Liver (tissue), 9 donors: Measurements from ENCODE around the gene MT1A. TPM values are rescaled to one million over a fixed set of nuclear protein-coding genes. Genes with fewer than 3 reads are reported as not detected.

Source experiments
- DNase-seq: peaks from one replicate; pipeline ENCODE4 v3.0.0-alpha.2; 2017; ENCODE audit warnings: low spot score
- H3K27ac ChIP-seq, 2 donors: one replicate each; pipeline ENCODE4 v1.7.0; 2013; ENCODE audit warnings: inconsistent platforms in 2 of 2, low read length in 2 of 2, control low read depth in 1 of 2, low read depth in 1 of 2, mild to moderate bottlenecking in 1 of 2
- H3K27me3 ChIP-seq, 4 donors: one replicate each; pipeline versions ENCODE4 v1.6.1 to v1.7.0; 2013; ENCODE audit warnings: low read length in 3 of 4, inconsistent platforms in 1 of 4, mild to moderate bottlenecking in 1 of 4, moderate library complexity in 1 of 4; ENCODE audit not compliant: control insufficient read depth in 4 of 4, insufficient read depth in 4 of 4
- H3K36me3 ChIP-seq, 4 donors: one replicate each; pipeline versions ENCODE4 v1.6.1 to v1.7.0; 2013; ENCODE audit warnings: low read length in 3 of 4, mild to moderate bottlenecking in 3 of 4, low read depth in 1 of 4, moderate library complexity in 1 of 4; ENCODE audit not compliant: control insufficient read depth in 4 of 4, insufficient read depth in 3 of 4
- H3K4me1 ChIP-seq, 4 donors: one replicate each; pipeline versions ENCODE4 v1.6.1 to v1.7.0; 2013; ENCODE audit warnings: low read length in 3 of 4, mild to moderate bottlenecking in 3 of 4, moderate library complexity in 1 of 4; ENCODE audit not compliant: control insufficient read depth in 4 of 4, insufficient read depth in 4 of 4
- H3K4me3 ChIP-seq, 3 donors: one replicate each; pipeline versions ENCODE4 v1.6.1 to v1.7.0; 2013; ENCODE audit warnings: low read length in 3 of 3, control low read depth in 1 of 3, low read depth in 1 of 3, mild to moderate bottlenecking in 1 of 3
- H3K9ac ChIP-seq, 2 donors: one replicate each; pipeline ENCODE4 v1.7.0; 2013; ENCODE audit warnings: low read length in 2 of 2, mild to moderate bottlenecking in 2 of 2, moderate library complexity in 2 of 2, control low read depth in 1 of 2, low read depth in 1 of 2
- H3K9me3 ChIP-seq, 4 donors: one replicate each; pipeline versions ENCODE4 v1.6.1 to v1.7.0; 2013; ENCODE audit warnings: low read length in 3 of 4; ENCODE audit not compliant: control insufficient read depth in 4 of 4
- ATF3 ChIP-seq: IDR thresholded peaks from 2 replicates; pipeline ENCODE4 v1.6.1; 2016; ENCODE audit warnings: antibody characterized with exemption
- EGR1 ChIP-seq, 2 donors: IDR thresholded peaks; 2 replicates each; pipeline ENCODE4 v1.6.1; 2016 to 2018; ENCODE audit warnings: antibody characterized with exemption in 2 of 2, low read depth in 2 of 2
- HNF4A ChIP-seq, 2 donors: conservative IDR thresholded peaks; 2 replicates each; pipeline ENCODE4 v1.6.1; 2016; ENCODE audit warnings: antibody characterized with exemption in 2 of 2, mild to moderate bottlenecking in 2 of 2
- MAX ChIP-seq: IDR thresholded peaks from 2 replicates; pipeline ENCODE4 v1.6.1; 2016; ENCODE audit warnings: antibody characterized with exemption
- RAD21 ChIP-seq, 2 donors: IDR thresholded peaks; 2 replicates each; pipeline ENCODE4 v1.6.1; 2016; ENCODE audit warnings: antibody characterized with exemption in 2 of 2, mild to moderate bottlenecking in 2 of 2
- REST ChIP-seq: IDR thresholded peaks from 2 replicates; pipeline ENCODE4 v1.6.1; 2016; ENCODE audit warnings: antibody characterized with exemption, mild to moderate bottlenecking
- RXRA ChIP-seq, 2 donors: IDR thresholded peaks; 2 replicates each; pipeline ENCODE4 v1.6.1; 2017 to 2018; ENCODE audit warnings: antibody characterized with exemption in 2 of 2, mild to moderate bottlenecking in 1 of 2
- SP1 ChIP-seq: IDR thresholded peaks from 2 replicates; pipeline ENCODE4 v1.6.1; 2018; ENCODE audit warnings: antibody characterized with exemption, mild to moderate bottlenecking
- ZBTB33 ChIP-seq: IDR thresholded peaks from 2 replicates; pipeline ENCODE4 v1.6.1; 2016; ENCODE audit warnings: antibody characterized with exemption
- WGBS: extraction: QIAGEN DNeasy Blood & Tissue Kit; methylation state at CpG from one replicate; pipeline ENCODE4 v1.1.7; 2013; 5-methylcytosine and 5-hydroxymethylcytosine counted together
- polyA plus RNA-seq, 2 donors: library from polyadenylated mRNA; stranded (reverse) in 1 of 2; unstranded in 1 of 2; fragments of 200-250 nt in 1 of 2; fragments of >200 nt in 1 of 2; fragmentation: Nextera tagmentation in 1 of 2; extraction: Ambion mirVana in 1 of 2; gene quantifications; one replicate each; pipeline versions ENCODE4 v1.2.1 to v1.2.3, GENCODE V29; 2013 to 2015
- total RNA-seq, 2 donors: library from RNA; depleted of rRNA; stranded (reverse); fragments of >200 nt; gene quantifications; one replicate each; pipeline ENCODE4 v1.2.3, GENCODE V29; 2014
- donor health status: healthy.
- donor health status: healthy.
- donor health status: healthy.
- donor health status: healthy.
- donor health status: healthy.

The MT1A gene
- total and polyA plus RNA-seq, 4 donors = 10.1 to 511 (median 74.6) TPM

GRCh38 chr16:56639045-56639444 is 579 bp downstream of the MT1A start:
- no peak for TF ChIP-seq MAX
- TF ChIP-seq HNF4A (conservative IDR thresholded peaks at IDR 0.05) = peak in 1 of 2 donors; percentile 45
- TF ChIP-seq SP1 = no peak
- TF ChIP-seq REST = no peak
- peak; percentile 17 to 56 for TF ChIP-seq RXRA (IDR thresholded peaks at IDR 0.05)
- peak overlapping the region in 1 of 2 donors; percentile 2 for H3K9ac ChIP-seq
- 38% methylated on average over 1 of the region's 1 CpG for WGBS

GRCh38 chr16:56640076-56640475 is 1.6 kb downstream of the MT1A start:
- DNase-seq = no peak
- 94% methylated on average over 1 of the region's 1 CpG for WGBS
- Histone ChIP-seq H3K36me3 (no peaks in the 10 kb centered on the region), H3K4me3 (no peak overlapping the region), H3K9ac (no peak overlapping the region), H3K27ac (peak overlapping the region in 1 of 2 donors; percentile 48), H3K4me1 (peaks cover 8 to 37% (median 13%) of the 10 kb centered on the region in 4 donors), H3K27me3 (no peaks in the 10 kb centered on the region), H3K9me3 (no peaks in the 10 kb centered on the region)
- TF ChIP-seq ZBTB33 (no peak), SP1 (no peak), EGR1 (IDR thresholded peaks at IDR 0.05; ENCODE audit: low read depth in 2 of 2) (no peak), RAD21 (IDR thresholded peaks at IDR 0.05) (no peak), REST (no peak), HNF4A (conservative IDR thresholded peaks at IDR 0.05) (no peak), ATF3 (no peak)

More at GRCh38 chr16:56639045-56639444, 579 bp downstream of the MT1A start:
- DNase-seq = no peak
- Histone ChIP-seq H3K4me3 (peak overlapping the region; percentile 49 to 57 (median 55)), H3K36me3 (no peaks in the 10 kb centered on the region), H3K27me3 (no peaks in the 10 kb centered on the region), H3K27ac (peak overlapping the region; percentile 58 to 60), H3K4me1 (peaks cover 8 to 34% (median 13%) of the 10 kb centered on the region in 4 donors), H3K9me3 (no peaks in the 10 kb centered on the region)
